Loucy (cell line): ENCODE results near the gene RNASEH2C.

Experiments
- EZH2phosphoT487 ChIP-seq: fragments of 200-600 bp; IDR thresholded peaks from 2 replicates; pipeline ENCODE4 v1.6.1; 2018; ENCODE audit warnings: antibody characterized with exemption, mild to moderate bottlenecking, moderate library complexity, borderline replicate concordance
- TF ChIP-seq, protein P1 (sequence below): fragments of 200-600 bp; sonication (generic); conservative IDR thresholded peaks from 2 replicates; pipeline ENCODE4 v1.5.1; 2014; ENCODE audit warnings: mild to moderate bottlenecking, antibody characterized with exemption, low read length

DNA sequence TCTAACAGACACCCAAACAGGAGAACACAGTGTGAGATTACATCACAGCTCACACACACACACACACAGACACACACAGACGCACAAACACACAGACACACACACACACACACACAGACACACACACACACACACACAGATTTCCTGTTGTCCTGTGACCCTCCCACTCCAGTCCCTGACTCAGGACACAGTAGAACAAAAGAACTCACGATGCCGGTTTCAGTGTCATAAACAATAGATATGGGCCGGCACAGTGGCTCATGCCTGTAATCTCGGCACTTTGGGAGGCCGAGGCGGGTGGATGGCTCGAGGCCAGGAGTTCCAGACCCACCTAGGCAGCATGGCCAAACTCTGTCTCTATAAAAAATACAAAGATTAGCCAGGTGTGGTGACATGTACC lies 22.4 kb downstream of the RNASEH2C start:
- TF ChIP-seq, protein P1, sequence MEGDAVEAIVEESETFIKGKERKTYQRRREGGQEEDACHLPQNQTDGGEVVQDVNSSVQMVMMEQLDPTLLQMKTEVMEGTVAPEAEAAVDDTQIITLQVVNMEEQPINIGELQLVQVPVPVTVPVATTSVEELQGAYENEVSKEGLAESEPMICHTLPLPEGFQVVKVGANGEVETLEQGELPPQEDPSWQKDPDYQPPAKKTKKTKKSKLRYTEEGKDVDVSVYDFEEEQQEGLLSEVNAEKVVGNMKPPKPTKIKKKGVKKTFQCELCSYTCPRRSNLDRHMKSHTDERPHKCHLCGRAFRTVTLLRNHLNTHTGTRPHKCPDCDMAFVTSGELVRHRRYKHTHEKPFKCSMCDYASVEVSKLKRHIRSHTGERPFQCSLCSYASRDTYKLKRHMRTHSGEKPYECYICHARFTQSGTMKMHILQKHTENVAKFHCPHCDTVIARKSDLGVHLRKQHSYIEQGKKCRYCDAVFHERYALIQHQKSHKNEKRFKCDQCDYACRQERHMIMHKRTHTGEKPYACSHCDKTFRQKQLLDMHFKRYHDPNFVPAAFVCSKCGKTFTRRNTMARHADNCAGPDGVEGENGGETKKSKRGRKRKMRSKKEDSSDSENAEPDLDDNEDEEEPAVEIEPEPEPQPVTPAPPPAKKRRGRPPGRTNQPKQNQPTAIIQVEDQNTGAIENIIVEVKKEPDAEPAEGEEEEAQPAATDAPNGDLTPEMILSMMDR, result no peak
- TF ChIP-seq EZH2phosphoT487, result no peak
